GM11168 (cell line): Measurements from ENCODE around the gene POTEH.
"Not testable (repeated sequence)": the region's sequence is repeated elsewhere in the genome, so short reads cannot be mapped to it uniquely, and the experiment has no call there.

Experiments
- in situ Hi-C: fragments of 300-500 bp; cut with MboI; formaldehyde crosslinking; loops from one replicate; pipeline ENCODE4 v1.12.0; 2022; ENCODE audit warnings: low sequenced_read_pairs; ENCODE audit not compliant: unreplicated experiment

Gene POTEH

DNA sequence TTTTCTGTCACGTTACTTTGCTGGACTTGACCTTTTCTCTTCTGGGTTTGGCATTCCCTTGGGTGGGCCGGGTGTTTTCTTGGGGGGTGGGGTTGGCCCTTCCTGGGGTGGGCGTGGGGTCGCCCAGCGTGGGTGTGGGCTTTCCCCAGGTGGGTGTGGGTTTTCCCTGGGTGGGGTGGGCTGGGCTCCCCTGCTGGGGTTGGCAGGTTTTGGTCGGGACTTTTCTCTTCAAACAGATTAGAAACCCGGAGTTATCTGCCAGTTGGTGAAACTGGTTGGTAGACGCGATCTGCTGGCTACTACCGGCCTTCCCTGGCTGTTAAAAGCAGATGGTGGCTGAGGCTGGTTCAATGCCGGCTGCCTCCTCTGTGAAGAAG is at the start of gene POTEH:
TSS of gene POTEH (plus strand) at position 278 of the 377 bp plus-strand sequence. CDS start at position 330, 52 bp downstream.
- in situ Hi-C loops = not testable (repeated sequence)

DNA sequence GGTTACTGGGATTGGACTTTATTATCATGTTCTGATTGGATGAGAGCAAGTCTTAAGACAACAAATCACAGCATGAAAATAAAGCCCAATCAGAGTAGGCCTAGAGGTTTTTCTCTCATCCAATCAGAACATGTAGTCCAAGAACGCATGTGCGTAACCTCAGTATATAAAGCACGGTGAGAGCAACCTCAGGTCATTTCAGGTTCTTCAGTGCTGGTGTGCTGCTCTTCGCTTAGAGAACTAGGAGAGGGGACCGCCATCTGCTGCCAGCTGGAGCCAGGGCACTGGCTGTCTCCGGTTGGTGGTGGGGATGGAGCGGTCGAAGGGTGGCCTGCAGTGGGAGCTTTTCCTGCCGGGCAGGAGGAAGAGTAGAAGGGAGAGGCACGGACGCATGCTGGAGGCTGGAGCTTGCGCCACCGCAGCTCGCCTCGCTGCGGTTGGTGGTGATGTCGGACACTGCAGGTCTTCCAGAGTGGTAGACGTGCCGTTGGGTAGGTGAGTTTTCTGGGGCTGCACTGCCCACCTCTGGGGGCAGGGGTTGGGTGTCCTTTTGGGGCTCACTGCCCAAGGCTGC is 47.5 kb upstream of the POTEH start:
- in situ Hi-C loops = not testable (repeated sequence)

DNA sequence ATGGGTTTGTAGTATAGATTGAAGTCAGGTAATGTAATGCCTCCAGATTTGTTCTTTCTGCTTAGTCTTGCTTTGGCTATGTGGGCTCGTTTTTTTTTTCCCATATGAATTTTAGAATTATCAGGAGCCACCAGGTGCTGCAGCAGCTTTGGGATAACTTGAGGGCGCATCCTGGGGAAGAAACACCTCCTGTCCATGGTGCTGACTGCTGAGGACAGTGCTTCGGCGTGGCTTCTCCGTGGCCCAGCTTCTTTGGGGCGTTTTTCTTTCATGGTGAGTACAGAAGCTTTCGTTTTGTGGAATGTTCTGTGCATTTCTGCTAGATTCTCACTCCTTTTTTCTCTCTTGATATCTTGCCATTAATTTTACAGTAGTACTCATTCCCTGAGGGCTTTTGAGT is 37.9 kb upstream of the POTEH start:
- in situ Hi-C loops = not testable (repeated sequence)

DNA sequence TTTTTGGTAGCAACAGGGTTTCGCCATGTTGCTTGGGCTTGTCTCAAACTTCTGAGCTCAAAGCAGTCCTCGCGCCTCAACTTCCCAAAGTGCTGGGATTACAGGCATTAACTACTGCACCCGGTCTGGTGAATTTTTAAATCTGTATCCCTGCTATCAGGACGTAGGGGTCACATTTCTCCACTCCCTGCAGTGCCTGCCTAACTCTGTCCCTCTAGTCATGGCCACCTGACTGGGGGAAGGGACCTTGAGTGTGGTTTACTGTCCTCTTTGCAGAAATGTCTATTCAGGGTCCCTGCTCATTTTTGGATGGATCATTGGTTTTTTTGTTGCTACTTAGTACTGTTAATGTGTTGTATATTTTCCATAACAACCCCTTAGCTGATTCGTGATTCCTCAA is 37.1 kb upstream of the POTEH start:
- in situ Hi-C loops = not testable (repeated sequence)

DNA sequence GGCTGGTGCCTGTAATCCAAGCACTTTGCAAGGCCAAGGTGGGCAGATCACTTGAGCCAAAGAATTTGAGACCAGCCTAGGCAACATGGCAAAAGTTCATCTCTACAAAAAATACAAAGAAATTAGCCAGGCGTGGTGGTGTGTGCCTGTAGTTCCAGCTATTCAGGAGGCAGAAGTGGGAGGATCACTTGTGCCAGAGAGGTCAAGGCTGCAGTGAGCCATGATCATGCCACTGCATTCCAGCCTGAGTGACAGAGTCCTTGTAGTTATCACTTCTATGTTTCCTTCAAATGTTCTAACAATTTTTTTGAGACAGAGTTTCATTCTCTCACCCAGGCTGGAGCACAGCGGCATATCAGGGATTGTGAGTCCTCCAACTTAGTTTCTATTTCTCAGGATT is 36.6 kb upstream of the POTEH start:
- in situ Hi-C loops = not testable (repeated sequence)

DNA sequence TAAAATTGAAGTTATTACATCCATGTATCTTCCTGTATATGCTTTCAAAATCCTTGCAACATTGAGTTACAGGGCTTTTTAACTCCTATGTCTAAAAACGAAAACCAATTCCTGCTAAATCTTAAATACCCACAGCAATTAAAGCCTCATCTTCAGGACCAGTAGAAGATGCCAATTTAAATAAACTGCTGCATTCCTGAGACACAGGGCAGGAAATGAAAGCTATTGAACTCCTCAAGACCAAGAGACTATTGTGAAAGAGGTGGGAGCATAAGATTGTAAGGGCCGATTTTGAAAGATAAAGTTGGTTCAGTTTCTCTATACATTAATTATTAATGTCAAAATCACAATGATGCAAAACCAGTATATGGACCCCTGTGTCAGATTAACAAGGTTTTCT is 28.7 kb upstream of the POTEH start:
- in situ Hi-C loops = not testable (repeated sequence)

DNA sequence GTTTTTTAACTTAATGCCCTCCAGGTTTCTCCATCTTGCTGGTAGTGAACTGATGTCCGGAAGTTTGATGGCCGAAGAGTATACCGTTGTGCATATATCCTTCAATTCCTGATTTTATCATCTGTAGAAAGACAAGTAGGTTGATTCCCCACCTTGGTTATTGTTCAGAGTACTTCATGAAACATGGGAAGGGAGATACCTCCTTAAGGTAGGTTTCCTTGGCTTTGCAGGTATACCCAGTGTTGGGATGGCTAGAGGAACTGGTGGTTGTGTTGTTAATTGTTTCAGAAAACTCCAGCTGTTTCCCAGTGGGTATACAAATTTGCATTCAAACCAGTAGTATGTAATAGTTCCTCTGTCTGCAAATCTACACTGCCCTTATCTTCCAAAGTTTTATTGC is 25.1 kb upstream of the POTEH start:
- in situ Hi-C loops = not testable (repeated sequence)

DNA sequence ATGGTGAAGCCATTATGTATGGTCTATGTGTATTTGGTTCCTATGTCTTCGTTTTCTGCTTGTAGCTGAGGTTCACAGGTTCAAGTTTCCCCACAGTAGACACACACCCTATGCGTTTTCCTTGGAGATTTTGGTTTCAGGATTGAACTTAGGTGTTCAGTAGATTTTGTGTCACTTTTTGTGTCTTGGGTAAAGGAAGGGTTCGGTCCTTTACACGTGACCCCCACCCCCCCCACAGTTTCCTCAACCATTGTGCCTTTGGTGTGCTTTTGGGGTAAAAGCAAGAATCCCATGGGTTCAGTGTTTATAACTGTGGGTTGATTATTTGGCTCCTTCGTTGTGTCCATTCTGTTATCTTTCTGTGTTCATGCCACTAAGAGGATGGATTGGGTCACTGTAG is 24.3 kb upstream of the POTEH start:
- in situ Hi-C loops = not testable (repeated sequence)

DNA sequence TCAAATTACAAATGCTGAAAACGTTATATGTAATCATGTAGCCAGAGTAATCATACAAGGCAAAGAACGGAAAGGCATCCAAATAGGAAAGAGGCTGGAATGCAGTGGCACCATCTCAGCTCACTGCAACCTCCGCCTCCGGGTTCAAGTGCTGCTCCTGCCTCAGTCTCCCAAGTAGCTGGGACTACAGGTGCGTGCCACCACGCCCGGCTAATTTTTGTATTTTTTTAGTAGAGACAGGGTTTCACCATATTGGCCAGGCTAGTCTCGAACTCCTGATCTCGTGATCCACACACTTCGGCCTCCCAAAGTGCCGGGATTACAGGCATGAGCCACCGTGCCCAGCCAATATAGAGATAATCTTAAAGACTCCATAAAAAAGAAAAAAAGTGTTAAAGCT is 20.4 kb upstream of the POTEH start:
- in situ Hi-C loops = not testable (repeated sequence)

DNA sequence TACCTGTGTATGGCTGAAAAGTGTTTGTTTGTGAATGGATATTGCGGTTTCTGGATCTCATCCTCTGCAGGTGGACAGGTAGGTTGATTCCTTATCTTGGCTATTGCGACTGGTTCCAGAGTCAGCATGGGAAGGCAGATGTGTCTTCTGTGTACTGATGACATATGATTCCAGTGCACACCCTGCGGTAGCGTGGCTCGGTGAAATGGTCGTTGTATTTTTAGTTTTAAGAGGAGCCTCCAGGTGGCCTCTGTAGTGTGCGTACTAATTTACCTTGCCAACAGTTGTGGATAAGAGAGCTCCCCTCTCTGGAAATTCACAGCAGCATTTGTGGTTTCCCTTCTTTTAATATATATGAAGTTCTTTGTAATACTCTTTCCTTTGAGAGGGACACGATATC is 10.1 kb upstream of the POTEH start:
- in situ Hi-C loops = not testable (repeated sequence)

DNA sequence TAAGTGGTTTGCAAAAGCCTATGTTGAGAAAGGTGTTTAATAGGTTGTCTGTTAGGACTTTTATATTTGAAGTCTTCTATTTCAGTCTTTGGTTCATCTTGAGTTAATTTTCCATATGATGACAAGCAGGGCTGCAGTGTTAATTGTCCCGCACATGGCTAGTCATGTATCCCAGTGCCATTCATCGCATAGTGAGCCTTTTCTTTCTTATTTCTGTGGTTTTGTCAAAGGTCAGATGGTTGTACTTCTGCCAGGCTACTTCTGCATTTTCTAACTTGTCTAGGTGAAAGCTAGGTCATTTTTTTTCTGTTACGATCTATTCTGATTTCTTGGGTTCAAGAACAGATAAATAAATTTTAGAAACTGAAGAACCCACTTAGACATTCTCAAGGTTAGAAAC is 5.7 kb upstream of the POTEH start:
- in situ Hi-C loops = not testable (repeated sequence)

DNA sequence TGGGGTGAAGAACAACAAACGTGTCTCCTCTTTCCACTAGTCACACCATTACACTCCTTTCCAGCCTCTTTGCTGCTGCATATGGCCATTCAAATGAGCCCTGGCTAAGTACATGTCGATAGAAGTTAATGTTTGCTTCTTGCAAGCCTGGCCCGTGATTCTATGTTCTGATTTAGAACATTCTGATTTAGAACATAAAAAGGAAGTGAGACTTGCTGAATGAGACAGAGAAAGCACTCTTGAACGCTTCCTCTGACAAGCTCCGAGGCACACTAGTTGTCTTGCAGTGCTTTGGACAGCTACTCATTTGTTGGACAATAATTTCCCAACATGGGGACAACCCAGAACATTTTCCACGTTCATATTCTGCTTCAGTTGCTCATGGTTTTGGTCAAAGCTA is 5.1 kb upstream of the POTEH start:
- in situ Hi-C loops = not testable (repeated sequence)

DNA sequence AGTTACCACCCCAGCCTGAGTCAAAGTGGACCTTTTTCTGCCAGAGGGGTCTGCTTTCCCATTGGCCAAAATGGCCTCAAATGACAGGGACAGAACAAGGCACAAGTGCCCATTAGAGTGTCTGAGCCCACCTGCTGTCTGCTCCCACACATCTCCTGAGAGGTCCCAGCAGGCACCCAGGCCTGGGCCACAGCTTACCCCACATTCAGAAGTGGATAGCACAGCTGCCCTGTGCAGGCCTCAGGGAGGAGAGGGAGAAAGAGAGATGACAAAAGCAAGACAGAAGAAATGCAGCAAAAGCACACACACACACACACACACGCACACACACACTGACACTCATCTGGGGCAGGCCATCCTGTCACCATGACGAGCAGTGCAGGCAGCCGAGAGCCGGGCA is 4.2 kb upstream of the POTEH start:
- in situ Hi-C loops = not testable (repeated sequence)

DNA sequence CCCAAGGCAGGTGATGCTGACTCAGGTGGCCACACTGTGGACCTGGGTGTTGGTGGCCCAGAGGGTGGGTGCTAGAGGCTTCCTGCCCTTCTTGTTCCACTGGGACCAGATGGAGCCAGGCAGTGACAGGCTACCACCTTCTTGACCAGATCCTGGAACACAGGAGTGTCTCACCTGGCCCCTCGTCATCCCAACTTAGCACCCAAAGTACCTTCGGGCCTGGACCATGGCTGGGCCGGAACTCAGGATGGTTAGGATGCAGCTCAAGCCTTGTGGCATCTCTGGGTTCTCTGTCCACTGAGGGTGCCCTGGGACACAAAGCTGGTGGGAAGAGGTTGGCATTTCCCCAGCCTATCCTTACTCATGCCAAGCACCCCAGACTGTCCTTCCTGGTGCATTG is 2.7 kb upstream of the POTEH start:
- in situ Hi-C loops = not testable (repeated sequence)

DNA sequence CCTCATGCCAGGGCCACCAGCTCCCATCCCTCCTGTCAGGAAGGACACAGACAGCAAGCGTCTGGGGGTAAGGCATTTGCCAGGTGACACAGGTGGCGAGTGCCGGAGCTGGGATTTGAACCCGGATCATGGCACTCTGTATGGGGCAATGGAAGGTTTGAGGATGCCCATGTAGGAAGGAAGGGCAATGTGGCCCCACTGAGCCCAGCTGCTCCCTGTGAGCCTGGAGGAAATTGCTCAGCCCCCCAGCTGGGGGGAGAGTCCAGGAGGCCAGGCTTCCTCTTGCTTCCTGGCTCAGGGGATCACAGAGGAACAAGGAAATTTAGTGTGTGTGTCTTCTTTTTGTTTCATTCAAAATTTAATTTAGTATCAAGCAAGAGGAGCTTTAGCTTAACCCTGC is 2.1 kb upstream of the POTEH start:
- in situ Hi-C loops = not testable (repeated sequence)

DNA sequence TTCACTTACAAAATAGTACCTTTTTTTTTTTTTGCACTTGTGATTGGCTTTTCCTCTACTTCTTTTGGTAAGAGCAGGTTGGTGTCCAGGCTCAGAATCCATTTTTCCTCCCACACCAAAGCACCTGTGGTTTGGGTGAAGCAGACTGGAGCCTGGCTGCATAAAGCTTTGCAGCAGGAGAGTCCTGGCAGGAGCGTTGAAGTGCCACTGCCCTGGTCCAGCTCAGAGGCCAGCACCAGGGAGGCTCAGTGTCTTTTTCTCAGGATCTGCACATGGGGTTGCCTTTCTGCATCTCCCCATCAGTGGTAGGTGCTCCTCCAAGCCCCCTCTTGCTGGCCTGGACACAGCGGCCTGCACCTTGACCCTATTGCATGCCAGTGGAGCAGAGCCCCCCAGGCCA is 1.7 kb upstream of the POTEH start:
- in situ Hi-C loops = not testable (repeated sequence)

DNA sequence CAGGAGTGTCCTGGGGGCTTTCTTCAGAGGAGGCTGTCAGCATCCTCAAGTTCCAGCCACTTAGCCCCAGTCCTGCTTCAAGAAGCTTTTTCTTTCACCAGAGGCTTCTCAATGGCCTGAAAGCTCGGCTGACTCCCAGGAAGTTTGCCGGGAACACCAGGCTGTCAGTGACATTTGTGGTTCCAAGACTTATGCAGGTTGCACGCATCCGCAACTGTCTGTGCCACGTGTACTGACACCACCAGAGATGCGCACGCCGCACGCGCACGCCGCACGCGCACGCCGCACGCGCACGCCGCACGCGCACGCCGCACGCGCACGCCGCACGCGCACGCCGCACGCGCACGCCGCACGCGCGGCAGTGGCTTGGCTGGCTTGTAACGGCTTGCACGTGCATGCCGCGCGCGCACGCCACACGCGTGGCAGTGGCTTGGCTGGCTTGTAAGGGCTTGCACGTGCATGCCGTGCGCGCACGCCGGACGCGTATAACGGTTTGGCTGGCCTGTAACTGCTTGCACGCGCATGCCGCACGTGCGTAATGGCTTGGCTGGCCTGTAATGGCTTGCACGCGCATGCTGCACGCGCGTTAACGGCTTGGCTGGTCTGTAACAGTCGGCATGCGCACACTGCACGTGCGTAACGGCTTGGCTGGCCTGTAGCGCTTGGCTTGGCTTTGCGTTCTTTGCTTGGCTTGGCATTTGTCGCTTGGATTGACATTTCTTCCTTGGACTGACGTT is 646 bp upstream of the POTEH start:
- in situ Hi-C loops = not testable (repeated sequence)

DNA sequence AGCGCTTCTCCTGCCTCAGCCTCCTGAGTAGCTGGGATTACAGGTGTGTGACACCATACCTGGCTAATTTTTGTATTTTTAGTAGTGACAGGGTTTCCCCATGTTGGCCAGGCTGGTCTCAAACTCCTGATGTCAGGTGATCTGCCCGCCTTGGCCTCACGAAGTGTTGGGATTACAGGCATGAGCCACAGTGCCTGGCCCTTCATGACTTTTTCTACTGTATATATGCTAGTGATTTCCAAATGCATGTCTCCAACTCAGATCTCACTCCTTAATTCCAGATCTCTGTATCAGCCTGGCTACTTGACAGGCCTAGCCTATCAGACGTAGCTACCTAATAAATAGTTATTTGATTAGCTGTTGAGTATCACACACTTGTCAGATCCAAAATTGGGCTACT is 23.8 kb downstream of the POTEH start:
- in situ Hi-C loops = not testable (repeated sequence)

DNA sequence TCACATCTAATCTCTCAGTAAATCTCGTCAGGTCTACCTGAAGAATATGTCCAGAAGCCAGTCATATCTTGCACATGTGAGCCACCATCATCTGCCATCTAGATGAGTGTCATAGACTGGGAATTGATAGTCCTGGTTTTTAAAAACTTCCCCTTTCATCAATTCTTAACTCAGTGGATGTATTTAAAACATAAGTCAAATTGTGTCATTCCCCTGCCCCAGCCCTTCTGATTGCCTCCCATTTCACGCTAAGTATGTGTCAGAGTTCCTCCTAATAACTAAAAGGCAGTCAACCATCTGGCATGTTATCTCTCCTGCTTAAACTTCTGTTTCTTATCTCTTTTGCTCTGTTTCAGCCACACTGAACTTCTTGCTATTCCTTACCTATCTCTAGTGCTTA is 24.3 kb downstream of the POTEH start:
- in situ Hi-C loops = not testable (repeated sequence)

DNA sequence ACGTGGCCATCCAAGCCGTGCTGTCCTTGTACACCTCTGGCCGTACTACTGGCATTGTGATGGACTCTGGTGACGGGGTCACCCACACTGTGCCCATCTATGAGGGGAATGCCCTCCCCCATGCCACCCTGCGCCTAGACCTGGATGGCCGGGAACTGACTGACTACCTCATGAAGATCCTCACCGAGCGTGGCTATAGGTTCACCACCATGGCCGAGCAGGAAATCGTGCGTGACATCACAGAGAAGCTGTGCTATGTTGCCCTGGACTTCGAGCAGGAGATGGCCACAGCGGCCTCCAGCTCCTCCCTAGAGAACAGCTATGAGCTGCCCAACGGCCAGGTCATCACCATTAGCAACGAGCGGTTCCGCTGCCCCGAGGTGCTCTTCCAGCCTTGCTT is 32.1 kb downstream of the POTEH start:
- in situ Hi-C loops = not testable (repeated sequence)

DNA sequence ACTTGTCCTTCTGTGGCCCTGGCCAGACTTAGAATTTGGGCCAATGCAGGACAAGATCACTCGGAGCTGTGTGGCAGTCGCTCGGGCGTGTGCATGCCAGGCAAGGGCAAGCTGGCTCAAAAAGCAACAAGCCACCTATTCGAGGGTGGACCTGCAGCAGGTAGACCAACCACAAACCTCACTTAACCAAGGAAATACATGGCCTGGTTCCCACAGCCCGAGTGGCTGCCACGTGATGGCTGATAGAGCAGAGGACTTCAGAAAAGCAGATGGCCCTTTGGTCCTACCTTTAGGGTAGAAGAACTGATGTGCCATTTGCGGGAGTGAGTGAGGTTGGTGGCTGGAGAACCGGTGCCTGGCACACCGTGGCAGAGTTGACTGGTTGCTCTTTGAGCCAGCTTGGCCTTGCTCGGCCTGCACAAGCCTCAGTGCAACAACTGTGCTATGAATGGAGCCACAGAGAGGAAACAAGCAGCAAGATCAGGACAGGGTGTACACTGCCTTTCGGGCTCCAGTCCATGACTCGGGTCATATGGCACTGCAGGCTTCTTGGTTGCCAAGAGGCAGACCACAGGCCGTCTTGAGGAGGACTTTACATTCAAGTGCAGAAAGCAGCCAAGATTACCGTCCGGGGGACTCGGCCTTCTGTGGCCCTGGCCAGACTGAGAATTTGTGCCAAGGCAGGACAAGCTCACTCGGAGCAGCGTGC is 39.5 kb downstream of the POTEH start:
- in situ Hi-C loops = not testable (repeated sequence)

DNA sequence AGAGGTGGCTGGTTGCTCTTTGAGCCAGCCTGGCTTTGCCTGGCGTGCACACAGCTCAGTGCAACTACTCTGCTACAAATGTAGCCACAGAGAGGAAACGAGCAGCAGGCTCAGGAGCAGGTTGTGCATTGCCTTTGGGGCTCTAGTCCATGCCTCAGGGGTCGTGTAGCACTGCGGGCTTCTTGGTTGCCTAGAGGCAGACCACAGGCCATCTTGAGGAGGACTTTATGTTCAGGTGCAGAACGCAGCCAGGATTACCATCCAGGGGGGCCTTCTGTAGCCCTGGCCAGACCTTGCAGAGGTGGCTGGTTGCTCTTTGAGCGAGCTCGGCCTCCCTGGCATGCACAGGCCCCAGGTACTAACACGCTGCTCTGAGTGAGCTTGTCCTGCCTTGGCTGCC is 41.2 kb downstream of the POTEH start:
- in situ Hi-C loops = not testable (repeated sequence)
